HG02885 (cell line): ENCODE measurements around the gene SLC9A2.

ENCODE experiments used
- ATAC-seq: cut with Tn5 transposase; IDR thresholded peaks from one replicate; pipeline ENCODE4 v1.9.1; 2021; ENCODE audit warnings: mild to moderate bottlenecking; ENCODE audit not compliant: unreplicated experiment, poor library complexity

The SLC9A2 gene

DNA sequence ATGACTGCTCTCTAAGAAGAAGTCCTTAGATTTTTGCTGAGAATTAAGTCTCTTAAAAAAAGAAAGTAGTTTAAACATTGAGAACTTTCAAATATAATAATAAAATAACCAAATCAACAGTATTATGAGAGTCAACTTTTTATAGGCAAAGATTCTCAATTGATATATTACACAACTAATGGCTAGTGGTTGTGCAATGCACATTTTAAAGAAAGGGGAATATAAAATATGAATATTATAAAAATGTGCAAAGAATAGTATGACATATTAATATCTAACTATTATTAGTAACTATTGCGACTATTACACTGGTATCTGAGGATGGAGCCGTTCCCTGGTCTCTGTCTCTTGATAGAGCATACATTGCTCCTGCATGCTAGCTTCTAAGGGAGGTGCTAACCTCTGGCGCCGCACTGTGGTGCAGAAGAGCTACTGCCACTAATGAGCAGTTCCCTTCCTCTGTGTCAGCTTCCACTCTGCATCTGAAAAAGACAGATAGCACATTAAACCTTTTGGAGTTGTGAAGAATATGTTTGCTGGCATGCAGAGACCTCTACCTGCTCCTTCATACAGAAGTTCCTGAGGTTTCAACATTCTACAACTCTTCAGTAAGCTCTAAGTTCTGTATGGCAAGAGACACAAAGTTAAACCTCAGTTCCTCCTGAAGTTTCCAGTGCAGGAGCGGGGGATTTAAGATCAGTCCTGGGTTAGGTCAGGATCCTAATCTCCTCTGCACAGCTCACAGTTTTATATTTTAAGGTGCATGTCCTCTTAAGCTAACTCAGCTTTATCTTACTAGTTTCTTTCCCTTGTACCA lies 3.5 kb upstream of the SLC9A2 start:
- peak; percentile 92 for ATAC-seq

DNA sequence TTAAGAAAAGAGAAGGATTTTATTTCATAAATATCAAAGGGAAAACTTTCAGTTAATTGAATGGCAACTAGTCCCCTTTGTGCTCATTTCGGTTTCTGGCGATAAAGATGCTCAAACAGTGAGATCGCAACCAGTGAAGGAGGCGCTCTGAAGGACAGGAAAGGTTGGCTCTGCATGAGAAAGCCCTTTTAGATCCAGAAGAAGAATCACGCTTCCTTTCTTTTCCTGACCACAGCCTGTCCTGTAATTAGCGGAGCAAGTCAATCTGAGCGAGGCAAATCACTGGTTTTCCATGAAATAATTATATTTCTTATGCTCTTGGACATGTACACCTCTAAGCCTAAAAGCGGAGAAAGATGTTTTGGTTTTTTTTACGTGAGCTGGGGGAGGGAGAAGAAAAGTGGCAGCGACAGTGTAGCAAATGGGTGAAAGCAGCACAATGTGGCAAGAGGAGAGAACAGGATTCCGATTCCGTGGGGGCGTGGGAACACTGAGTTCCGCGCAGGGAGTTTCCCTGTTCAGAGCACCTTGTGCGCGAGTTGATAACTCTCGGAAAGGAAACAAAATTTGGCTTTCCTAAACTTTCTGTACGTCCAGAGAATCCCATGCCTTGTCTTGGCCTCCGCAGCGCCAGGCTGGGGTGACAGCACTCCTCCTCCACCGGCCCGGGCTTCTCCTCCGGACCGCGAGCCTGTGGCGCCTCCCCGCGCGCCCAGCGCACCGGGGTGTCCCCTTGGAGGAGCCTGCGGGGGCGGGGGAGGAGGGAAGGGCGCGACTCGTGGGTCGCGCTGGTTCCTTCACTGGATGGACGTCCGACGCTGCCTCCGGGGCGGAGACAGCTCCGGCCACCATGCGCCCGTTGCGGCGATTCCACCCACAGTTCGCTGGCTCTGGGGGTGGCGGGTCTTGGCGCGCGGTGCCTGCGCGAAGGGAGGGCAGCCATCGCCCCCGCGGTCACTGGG lies 620 bp upstream of the SLC9A2 start:
- ATAC-seq = no peak

DNA sequence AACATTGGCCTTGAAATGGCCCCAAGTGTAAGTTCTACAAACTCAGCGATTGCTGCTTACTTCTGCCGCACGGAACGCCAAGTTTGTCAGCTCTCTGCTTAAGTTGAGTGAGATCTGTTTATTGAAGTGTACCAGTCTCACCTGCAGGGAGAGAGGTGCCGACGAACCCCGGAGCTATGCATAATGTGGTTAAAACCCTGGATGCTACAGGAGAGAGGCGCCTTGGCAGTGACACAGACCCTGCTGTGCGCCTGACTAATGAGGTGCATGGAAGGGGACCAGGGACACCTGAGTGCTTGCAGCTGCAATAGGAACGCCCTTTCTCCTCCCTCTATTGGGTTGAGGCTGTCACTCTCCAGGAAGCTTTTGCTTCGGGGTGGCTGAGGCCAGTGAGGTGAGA lies 979 bp downstream of the SLC9A2 start:
- ATAC-seq = no peak

DNA sequence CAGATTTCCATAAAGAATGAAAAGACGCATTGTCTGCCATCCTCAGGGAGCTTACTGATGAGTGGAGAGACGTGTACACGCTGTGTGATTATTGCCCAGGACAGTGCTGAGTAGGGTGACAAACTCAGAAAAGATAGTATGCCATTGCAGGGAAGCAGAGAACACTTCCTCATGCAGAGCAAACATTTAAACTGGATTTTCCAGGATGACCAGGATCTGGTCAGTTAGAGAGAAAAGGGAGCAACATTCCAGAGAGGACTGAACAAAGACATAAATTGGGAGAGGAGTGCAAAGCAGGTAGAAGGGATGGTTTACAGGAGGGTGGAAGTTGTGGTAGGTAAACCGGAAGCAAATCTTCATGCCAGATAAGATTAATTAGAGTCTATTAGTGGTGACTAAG lies 2.3 kb downstream of the SLC9A2 start:
- no peak for ATAC-seq

DNA sequence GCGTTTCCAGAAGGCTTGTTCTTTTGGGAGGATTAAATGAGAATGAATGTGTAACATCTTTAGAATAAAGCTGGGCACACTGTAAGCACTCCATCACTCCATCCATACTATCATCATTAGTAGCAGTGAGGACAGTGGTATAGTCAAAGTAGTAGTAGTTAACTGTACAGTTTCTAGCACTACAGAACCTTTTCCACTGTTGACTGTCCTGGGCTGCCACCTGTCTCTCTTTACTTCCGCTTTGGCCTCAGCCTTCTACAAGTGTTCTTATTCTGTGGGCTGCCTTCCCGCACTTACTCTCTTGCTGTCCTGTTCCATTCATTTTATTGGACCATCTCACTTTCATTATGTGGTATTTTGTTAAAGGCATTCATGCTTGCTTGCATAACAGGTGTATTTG lies 3.3 kb downstream of the SLC9A2 start:
- peak; percentile 63 for ATAC-seq

DNA sequence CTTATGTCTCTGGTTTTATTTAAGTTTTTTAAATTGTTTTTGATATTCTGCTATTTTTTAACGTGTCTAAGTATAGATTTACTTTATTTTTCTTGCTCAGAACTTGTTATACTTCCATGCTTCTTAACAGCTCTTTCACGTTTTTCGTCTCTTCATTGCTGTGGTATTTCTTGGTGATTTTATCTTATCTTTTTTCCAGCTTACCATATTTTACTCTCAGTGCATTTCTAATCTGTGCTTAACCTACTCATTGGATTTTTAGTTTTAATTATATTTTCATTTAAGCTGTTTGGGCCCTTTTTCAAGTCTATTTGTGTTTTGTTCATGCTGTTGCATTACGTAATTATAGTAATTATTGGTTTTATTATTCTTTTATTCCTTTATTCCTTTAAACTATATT lies 11.1 kb downstream of the SLC9A2 start:
- no peak for ATAC-seq

DNA sequence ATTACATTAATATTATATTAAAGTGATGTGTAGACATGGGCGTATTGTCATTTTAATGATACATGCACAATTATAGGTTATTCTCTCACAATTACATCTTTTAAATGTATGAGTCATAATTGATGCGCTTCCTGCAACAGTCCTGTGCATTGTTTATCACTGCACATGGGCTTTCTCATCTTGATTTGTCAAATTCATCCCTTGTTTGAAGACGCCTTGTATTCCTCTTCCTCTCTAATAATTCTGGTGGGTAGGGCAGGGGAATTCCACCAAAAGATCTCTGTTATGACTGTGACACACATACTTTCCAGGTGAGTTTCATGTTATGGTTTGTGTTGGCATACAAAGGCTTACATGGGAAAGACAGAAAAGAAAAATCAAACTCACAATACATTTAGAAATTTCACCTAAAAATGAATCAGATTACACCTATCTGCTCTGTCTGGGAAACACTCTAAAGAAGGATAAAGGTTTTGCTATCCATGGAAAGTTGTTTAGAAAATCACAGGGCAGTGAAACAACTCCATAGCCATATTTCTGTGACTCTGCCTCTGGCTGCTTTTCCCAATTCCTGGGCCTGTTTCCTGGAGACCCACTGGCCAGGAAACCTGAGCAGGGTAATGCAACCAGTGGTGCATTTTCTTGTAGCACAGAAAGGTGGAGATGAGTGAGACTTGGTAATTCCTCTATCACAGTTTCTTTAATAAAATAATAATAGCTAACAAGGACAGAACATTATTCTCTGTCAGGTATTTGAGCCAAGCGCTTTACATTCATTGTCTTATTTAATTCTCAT lies 13.2 kb downstream of the SLC9A2 start:
- ATAC-seq = no peak

DNA sequence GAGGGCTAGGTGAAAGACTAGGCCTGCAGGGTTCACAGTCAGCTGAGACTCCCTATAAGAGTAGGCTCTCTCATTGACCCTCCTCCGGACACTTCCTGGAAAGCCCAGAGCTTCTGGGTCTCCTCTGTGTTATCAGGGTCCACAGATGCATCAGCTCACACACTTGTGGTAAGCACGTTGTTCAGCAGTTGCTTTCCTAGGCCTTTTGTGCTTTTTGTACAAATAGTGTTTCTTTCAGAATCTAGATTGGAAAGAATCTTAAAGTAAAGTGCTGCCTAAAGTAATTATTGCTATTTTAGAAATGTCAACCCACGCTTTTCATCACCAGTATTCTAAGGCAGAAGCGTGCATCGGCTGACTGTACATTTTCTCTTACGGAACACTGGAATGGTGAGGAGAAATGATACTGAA lies 15.5 kb downstream of the SLC9A2 start:
- no peak for ATAC-seq

DNA sequence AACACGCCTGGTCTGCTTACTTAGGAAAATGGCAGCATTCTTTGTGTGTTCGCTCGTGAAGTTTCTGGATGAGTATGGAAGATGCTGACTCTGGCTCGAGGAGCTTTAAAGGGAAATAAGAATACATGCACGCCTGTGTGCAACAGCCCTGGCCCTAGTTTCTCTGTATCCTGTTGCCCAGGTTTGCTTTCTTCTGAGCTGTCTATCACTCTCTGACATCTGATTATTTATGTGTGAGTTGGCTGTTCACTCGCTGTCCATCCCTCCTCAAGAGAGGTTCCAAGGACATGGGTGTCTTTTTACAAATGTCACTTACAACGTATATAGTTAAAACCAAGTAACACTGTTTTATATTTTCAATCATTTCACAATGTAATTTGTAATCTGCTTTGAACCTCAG lies 16.0 kb downstream of the SLC9A2 start:
- ATAC-seq = no peak

DNA sequence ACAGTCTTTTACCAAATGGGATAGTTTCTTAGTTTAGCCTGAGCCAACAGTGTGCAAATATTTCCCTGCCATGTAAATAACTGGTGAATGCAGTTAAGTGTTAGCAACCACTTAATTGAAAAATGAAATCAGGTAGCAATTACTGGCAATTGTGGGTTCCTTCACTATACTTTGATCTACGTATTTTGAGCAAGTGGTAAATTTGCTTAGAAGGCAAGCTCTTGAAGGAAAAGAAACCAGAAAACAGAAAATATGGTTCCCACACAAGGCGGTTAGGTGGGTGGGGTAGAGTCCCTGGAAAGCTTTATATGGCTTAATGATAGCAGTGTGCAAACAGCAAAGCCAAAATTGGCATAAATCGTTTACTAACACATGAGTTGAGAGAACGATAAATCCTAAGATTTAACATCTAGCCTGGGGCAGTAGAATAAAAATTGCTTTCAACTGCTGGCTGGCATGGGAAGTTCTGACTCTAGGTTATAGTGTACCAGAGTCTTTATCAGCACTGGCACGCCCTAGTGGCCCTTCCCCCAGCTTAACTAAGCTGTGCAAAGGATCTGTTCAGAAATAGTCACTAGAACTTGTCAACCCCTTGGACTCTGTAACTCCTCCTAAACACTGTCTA lies 17.0 kb downstream of the SLC9A2 start:
- ATAC-seq = no peak

DNA sequence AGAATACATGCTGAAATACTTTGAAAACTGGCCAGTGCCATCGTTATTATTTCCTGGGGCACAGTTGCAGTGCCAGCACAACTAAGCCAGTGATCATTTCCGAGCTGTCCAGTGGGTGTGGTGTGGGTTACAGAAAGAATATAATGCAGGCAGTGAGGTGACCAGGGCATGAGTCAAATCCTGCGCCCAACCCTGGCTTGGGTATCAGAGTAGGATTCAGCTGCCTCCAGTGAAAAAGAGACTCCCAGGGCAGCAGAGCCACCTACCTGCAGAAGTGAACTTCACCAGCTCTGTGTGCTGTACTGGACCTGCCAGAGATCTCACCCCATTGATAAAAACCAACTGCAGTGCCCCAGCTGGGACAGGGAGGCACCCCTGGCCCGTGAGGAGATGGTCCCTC lies 18.0 kb downstream of the SLC9A2 start:
- ATAC-seq = no peak

DNA sequence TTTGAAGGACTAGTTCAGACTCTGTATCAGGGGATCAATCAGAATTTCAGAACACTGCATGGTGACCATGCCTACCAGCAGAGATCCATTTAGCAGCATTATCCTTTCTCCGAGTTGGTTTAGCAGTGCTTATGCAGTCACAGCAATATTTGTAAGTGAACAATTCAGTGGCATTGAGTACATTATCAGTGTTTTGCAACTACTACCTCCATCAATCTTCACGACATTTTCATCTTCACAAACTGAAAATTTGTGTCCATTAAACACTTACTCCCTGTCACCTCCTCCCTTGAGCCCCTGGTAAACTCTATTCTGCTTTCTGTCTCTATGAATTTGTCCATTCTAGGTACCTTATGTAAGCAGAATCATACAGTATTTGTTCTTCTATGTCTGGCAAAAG lies 20.1 kb downstream of the SLC9A2 start:
- no peak for ATAC-seq

DNA sequence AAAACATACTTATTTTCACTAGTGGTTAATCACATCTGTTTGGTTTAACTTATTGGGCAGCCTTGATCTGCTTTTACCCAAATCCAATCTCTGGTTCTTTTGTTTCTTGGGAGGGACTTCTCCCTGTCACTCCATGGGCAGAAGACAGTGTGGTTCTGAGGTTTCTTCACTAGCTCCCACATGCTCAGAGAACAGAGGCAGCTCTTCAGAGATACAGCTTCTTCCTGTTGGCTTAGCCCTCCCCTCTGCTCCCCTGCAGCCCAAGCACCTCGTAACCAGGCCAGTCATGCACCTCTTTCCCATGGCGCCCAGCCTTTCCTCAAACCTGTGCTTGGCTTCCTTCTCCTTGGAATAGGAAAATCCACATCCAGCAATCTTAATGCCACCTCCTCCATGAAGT lies 32.8 kb downstream of the SLC9A2 start:
- no peak for ATAC-seq

DNA sequence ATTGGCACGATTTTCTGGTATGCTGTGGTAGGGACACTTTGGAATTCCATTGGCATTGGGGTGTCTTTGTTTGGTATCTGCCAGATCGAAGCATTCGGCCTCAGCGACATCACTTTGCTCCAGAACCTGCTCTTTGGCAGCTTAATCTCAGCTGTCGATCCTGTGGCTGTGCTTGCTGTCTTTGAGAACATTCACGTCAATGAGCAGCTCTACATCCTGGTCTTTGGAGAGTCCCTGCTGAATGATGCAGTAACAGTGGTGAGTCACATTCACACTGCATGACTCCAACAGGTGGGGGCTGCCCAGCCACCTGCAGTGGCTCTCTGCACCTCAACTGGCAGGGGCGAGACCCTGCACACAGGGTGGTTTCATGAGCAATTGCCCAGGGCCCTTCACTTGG lies 38.4 kb downstream of the SLC9A2 start:
- peak; percentile 51 for ATAC-seq

DNA sequence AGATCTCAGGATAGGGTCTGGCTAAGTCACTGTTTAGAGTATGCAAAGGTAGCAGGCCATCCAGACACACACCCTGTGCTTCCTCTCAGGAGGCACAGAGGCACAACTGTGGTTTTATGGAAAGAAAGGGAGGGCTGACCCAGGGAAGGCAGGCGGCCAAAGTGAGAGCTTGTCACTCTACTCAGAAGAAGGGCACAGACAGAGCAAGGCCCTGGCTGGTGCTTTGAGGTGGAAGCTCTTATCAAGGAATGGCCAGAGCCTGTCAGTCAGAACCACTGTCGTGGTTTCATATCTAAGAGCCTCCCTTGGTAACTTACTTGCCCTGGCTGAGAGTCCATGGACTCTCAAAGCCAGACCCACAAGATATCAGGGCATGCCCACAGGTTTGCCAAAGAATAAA lies 40.7 kb downstream of the SLC9A2 start:
- ATAC-seq = no peak

DNA sequence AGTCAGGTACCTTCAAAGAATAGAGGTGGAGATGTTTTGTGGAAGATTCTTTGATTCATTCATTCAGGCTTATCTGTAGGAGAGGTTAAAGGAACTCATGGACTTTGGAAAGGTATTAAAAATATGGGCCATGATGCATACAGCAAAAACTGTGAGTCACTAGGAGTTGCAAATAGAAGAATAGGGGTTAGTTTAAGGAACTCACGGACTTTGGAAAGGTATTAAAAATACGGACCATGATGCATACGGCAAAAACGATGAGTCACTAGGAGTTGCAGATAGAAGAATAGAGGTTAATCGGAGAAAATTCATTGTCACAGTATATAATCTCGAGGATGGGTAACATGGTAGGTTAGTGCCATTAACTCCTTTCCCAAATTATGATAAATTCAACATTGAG lies 41.2 kb downstream of the SLC9A2 start:
- ATAC-seq = no peak

DNA sequence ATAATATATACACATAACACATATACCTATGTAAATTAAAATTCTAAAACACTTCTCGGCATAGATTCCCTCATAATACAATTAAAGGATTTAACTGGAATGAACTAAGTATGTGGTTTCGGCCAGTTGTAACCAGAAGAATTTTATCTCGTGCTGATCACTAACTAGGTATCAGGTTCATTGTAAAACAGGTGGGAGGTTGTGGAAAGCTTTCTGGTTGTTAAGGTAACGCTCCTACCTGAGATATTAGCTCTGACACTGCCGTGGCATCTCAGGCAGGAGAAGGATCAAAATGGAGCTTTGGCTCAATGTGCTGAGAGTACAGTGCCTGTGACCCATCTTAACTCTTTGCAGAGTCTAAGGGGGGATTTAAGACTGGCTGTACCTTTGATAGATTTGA lies 42.5 kb downstream of the SLC9A2 start:
- no peak for ATAC-seq

DNA sequence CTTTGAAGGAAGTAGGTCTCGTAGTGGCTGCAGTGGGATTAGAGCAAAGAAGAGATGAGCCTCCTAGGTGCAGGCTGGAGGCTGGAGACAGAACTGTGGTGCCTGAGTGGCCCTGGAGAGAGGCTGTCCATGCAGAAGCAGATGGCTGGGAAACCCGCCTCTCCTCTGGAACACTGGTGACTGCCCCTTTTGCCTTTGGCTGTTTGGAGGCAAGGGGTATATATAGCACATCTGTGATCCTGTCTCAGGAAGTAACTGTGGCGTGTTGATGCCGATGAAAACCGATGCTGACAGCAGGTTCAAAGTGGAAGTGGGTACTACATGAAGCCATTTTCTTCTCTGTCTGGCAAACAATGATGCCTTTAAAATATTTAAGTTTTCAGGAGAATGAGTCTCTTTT lies 43.5 kb downstream of the SLC9A2 start:
- ATAC-seq = no peak

DNA sequence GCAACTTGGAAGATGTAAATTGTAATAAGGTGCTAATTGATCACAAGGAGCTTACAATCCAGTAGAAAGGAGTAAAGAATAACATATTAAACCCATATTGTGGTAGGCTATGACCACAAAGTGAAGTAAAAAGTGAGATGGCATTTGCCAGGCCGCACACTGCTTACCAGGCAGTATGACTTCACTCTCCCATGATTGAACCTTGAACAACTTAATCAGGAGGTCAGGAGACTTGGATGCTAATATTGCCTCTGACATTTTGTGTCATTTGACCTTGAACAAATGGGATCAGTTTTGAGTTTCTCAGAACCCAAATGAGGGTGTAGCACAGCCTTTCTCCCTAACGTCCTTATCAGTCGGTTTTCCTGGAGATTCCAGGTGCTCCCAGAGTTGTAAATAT lies 44.0 kb downstream of the SLC9A2 start:
- no peak for ATAC-seq

DNA sequence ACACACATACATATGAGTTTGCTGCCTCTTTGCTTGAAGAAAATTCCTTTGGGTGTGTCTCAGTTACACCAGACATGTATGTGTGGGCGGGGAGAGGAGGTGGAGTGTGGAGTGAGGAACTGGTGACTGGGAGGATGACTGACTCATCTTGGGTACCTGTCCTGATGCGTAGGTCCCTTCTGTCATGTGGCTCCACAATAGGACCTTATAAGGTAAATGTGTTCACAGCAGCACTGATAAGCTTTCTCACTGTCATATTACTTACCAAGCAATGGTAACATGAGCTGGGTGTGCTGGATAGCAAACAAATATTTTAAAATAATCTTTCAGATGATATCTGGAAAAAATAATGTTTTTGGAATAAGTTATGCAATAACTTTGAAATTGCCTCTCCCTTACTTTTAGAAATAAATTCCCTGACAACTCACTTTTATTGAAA lies 45.1 kb downstream of the SLC9A2 start:
- ATAC-seq = peak; percentile 77
